Activated CD4-positive, alpha-beta T cell treated with anti-CD3 and anti-CD28 coated beads, Interleukin-2, amount 50 U/mL, for 4 hours (primary cell): Measurements from ENCODE around the gene AGTR1.

Source experiments
- DNase-seq, 2 experiments: peaks; one replicate each; pipeline ENCODE4 v3.0.0-alpha.2; 2020

AGTR1 gene

DNA sequence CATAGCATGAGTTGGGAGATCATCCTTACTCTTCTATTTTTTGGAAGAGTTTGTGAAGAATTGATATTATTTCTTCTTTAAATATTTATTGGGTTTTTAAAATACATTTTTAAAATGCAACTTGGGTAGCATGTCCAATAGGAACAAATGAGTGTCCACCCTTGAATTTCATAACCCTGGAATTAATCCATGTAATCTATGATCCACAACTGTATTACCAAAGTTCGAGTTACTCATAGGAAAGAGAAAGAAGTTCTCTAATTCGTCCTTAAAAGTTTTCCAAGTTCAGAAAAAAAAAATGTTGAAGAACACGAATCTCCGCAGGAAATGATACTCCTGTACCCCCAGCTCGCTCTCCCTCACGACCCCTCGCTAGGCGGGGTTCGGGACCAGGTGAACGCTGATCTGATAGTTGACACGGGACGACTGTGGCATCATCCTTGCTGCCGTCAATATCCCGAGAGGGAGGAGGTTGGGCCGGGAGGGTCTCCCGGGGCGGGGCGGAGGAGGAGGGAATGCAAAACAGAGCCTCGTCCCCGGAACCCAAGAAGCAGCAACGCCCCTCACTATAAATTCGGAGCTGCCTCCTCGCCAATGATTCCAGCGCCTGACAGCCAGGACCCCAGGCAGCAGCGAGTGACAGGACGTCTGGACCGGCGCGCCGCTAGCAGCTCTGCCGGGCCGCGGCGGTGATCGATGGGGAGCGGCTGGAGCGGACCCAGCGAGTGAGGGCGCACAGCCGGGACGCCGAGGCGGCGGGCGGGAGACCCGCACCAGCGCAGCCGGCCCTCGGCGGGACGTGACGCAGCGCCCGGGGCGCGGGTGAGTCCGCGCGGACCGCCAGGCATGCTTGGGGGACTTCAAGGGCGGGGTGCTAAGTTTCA, at the start of gene AGTR1:
AGTR1 (plus strand) TSS at position 598 of the 884 bp plus-strand sequence. CDS start 43,133 bp downstream, outside the sequence.
- no peak for DNase-seq

DNA sequence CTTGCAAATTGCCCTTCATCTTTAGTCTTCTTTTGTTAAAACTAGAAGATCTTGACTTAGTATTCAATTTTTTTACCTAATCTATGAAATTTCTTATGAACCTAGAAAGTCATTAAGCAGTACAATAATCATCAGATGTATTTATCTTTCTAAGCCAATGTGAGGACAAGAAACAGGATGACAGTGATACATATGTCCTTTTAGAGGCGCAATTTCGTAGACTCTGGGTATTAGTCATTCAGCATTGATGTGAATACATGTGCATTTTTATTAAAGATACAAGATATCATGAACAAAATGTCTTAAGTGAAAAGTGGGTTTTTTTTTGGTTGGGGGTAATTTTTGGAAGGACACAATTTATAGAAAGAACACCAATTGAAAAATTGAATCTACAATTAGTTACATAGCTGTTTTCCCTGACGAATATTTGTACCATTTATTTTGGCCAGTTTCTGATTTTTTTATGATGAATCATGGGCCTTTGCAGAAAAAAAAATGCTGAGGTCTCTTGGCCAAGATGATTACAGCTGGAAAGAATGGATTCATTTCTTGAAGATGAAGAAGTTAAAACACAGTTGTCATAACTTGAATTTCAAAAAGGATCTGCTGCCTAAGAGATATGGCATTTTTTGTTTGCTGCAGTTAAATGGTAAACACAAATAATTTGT, 48.9 kb upstream of the AGTR1 start:
- no peak for DNase-seq

DNA sequence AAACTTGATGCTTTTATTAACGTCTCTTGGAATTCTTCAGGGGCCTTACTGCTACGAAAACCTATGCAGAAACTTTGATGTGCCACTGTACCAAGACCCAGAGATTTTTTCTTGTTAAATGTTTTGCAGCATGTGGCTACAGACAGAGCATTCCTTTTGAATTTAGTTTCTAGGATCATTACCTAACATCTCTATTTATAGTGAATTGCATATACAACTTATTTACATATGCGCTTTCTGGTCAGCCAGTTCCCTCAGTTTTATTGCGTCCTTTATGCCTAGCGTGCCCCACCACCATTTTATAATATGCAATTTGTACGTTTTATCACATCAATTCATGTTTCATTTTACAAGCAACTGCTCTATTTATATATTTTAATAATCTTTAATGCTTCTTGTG, 46.2 kb upstream of the AGTR1 start:
- DNase-seq: no peak

- no peak for DNase-seq
These were observed 43.3 kb upstream of the AGTR1 start for GRCh38 chr3:148654433-148654832.

DNA sequence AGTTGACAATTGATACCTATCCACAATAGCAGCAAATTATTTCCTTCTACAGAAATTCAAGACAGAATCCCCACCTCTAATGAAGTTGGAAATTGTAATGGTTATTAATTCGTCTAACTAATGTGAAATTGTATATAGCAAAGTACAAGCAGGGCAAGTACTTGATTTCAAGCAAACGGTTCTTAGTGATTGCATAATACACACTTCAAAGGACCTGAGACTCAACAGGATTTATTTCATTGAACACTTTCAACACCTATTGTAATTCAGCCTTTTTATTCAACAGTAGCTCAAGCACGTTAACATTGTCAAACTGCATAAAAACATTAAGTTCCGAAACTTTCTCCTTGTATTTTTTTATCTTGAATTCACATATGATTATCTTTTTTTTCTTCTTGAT, 40.2 kb upstream of the AGTR1 start:
- DNase-seq: no peak

DNA sequence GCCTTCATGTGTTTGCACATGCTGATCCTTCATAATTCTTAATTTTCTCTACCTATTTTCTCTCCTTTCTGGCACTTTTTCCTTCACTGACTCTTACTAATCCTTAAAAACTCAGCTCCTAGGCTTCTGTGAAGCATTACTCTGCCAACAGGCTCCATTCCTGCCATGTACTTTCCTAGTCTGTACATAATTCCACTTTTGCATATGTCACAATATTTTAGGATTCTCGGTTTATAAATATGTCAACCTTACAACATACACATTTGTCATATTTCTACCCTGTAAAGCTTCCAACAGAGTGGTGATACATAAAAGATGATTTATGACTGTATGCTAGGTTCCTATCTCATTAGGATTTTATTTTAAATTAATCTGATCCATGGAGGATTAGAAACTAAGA, 38.2 kb upstream of the AGTR1 start:
- DNase-seq: no peak

DNA sequence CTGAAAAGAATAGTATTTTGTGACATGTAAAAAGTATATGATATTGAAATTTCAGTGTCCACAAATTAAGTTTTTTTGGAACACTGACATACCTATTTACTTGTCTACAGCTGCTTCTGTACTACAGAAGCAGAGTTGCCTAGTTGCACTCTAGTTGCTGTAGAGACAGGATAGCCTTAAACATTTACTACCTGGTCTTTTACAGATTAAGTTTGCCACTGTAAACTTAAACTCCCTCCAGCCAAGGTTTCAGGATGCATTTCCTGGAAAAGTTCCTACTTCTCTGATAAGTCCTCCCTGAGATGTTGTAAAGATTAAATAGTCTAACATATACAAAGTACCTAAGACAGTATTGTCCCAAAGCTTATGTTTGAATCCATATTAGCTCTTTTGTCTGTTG, 17.4 kb upstream of the AGTR1 start:
- no peak for DNase-seq

DNA sequence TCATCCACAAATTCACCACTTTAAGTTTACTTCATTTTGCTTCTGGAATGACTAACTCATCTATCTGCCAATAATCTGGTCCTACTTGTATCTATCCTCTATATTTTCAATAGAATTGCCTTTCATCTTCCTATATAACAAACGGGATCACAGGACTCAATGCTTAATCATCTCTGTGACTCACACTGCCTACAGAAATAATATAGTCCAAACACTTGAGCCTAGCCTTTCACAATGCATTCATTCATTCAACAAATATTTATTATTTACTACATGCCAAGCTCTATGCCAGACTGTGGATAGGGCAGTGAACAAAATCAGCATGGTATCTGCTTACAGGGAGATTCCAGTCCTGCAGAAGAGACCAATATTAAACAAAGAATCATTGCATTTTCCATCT, 16.6 kb upstream of the AGTR1 start:
- DNase-seq: no peak

DNA sequence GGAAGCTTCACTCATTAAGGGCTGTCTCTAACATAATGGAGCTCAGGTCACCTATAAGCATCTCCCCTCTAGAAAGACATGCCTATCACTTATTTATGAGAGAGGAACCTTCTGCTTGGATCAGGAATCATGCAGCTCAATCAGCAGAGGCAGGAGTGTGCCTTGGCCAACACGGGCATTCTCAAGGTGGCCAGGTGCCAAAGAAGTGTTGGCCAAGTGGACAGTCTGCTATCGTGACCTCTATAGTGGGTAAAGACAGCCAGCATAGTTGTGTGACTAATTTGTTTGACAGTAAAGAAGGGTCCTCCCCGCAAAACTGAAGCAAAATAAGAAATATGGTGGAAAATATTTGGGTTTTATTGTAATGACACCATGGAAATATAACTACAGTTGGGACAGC, 14.7 kb upstream of the AGTR1 start:
- DNase-seq: no peak

GRCh38 chr3:148694116-148694515, 3.6 kb upstream of the AGTR1 start:
- DNase-seq: no peak

DNA sequence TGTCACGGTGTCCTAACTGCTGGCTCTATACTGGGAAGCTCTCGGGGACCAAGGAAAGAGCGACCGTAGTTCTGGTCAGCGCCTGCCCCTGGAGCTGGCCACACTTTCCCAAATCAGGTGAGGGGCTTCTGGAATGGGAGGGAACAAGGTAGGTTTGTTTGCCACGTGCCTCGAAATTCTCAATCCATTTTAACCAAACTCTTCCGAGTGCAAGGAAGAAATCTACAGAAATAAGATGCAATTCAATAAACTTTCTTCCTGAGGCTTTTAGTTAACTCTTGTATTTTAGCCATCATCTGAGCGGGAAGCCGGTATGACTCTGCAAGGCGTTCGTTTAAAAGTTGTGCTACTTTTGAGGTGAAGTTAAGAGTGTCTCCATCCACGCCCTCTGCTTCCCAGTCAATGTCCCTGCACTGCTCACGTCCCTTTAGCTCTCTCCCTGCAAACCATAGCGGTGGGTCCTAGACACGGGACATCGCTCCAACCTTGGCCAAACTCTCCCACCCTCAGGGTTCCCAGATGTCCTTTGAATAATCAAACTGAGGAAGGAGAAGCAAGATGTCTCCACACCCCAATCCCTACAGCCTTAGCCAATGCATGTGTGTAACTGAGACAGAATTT, 597 bp downstream of the AGTR1 start:
- no peak for DNase-seq

- DNase-seq: no peak
These were observed 7.6 kb downstream of the AGTR1 start for GRCh38 chr3:148705314-148705713.

- DNase-seq: no peak
These were observed 10.1 kb downstream of the AGTR1 start for GRCh38 chr3:148707601-148708380.

GRCh38 chr3:148708409-148708808, 10.7 kb downstream of the AGTR1 start:
- DNase-seq: no peak

- DNase-seq: no peak
These were observed 12.0 kb downstream of the AGTR1 start for GRCh38 chr3:148709560-148710253.

- DNase-seq: no peak
These were observed 13.0 kb downstream of the AGTR1 start for GRCh38 chr3:148710665-148711064.

DNA sequence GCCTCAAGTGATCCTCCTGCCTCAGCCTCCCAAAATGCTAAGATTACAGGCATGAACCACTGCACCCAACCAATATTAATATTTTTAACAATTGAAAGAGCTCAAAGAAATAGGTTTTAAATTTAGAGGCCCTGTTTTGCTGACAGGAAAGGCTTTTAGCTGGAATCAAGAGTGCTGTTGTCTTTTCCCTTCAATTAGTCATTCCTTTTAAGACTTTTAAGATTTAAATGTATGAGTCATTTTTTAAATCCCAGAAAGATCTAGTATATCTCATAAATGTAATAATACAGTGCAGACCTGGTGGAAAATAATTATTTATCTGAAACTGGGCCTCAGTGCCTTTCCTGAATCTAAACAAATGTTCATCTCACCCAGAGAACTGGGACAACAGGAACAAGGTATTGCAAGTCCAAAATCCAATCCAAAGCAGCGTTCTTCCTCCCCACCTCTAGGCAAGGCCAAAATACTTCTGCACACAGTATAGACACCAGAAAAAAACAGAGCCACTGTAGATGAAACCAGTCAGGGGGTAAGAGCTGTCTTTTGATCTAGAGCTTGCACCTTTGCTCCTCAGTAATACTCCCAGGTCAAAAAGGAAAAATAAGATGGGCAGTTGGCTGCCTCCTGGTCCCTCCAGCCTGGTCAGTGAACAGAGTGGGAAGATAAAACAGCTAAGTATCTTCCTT, 14.4 kb downstream of the AGTR1 start:
- no peak for DNase-seq

DNA sequence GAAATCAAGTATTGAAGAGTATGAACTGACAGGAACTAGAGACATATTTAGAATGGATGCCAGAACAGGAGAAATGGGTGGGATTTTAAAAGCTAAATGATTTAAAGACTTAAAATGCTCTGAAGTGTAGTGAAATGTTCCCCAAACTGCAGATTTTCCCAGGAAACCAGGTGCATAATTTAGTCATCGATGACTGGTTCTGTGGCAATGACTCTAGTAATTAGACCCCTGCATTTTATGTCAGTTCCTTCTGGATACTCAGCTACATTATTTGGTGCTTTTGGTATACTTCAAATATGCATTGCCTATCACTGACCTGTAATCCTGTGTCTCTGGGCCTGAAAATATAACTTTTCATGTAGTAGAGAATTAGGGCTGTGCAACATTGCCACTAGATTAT, 16.8 kb downstream of the AGTR1 start:
- DNase-seq: no peak

DNA sequence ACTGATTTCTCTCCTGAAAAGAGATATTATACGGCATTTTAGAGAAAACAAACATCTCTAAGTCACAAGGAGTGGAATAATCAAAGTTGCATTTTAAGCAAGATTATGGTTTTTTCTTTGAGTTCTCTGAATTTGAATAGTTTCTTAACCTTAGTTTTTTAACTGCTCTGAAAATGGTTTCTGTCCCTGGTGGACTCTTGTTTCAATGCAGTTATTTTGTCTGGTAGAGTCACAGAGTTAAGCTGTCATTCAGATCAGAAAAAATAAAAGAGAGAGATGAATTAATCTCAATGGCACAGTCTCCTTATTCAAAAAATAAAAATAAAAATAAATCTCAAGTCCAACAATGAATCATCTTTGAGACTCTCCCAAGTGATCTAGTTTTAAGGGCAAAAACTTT, 19.0 kb downstream of the AGTR1 start:
- DNase-seq: no peak

GRCh38 chr3:148717885-148718561, 20.3 kb downstream of the AGTR1 start:
- DNase-seq: no peak
